ENCODE data around the gene B2M.
"Not testable (repeated sequence)": the region's sequence is repeated elsewhere in the genome, so short reads cannot be mapped to it uniquely, and the experiment has no call there.

Gene B2M

GRCh38 chr15:44711096-44711742 is at the start of gene B2M, which contains the start of gene PATL2:
TSS of gene B2M (plus strand) at chr15:44711517. CDS start at chr15:44711547, 30 bp downstream.
TSS of gene PATL2 (minus strand) at chr15:44711323. CDS start at chr15:44676490, 34,833 bp downstream.
- DNase-seq (ENCODE audit: low spot score), result peak; percentile 91

- no peak for DNase-seq (ENCODE audit: low spot score)
Measured at GRCh38 chr15:44661576-44661975, 49.7 kb upstream of the B2M start.

- peak; percentile 64 for DNase-seq (ENCODE audit: low spot score)
Measured at GRCh38 chr15:44662478-44663409, 48.6 kb upstream of the B2M start.

GRCh38 chr15:44663410-44664308 is 47.7 kb upstream of the B2M start, which contains the start of gene SPG11:
TSS of gene SPG11 (minus strand) at chr15:44663662. CDS start at chr15:44663647, 15 bp downstream.
- DNase-seq (ENCODE audit: low spot score), result peak; percentile 92

GRCh38 chr15:44666210-44667038 is 44.9 kb upstream of the B2M start:
- DNase-seq (ENCODE audit: low spot score), result no peak

- no peak for DNase-seq (ENCODE audit: low spot score)
Measured at GRCh38 chr15:44667039-44667360, 44.3 kb upstream of the B2M start.

- no peak for DNase-seq (ENCODE audit: low spot score)
Measured at GRCh38 chr15:44668921-44669320, 42.4 kb upstream of the B2M start.

GRCh38 chr15:44670087-44670950 is 41.0 kb upstream of the B2M start:
- DNase-seq (ENCODE audit: low spot score), result no peak

- DNase-seq (ENCODE audit: low spot score), result no peak
Measured at GRCh38 chr15:44673639-44674038, 37.7 kb upstream of the B2M start.

GRCh38 chr15:44675911-44676310 is 35.4 kb upstream of the B2M start:
- DNase-seq (ENCODE audit: low spot score), result no peak

- no peak for DNase-seq (ENCODE audit: low spot score)
Measured at GRCh38 chr15:44676676-44677075, 34.6 kb upstream of the B2M start.

GRCh38 chr15:44682211-44682610 is 29.1 kb upstream of the B2M start:
- DNase-seq (ENCODE audit: low spot score), result no peak

- peak; percentile 60 for DNase-seq (ENCODE audit: low spot score)
Measured at GRCh38 chr15:44682809-44683682, 28.3 kb upstream of the B2M start.

- DNase-seq (ENCODE audit: low spot score), result not testable (repeated sequence)
Measured at GRCh38 chr15:44689318-44689717, 22.0 kb upstream of the B2M start.

- DNase-seq (ENCODE audit: low spot score), result not testable (repeated sequence)
Measured at GRCh38 chr15:44690245-44690644, 21.1 kb upstream of the B2M start.

- DNase-seq (ENCODE audit: low spot score), result no peak
Measured at GRCh38 chr15:44692659-44693058, 18.7 kb upstream of the B2M start.

GRCh38 chr15:44694416-44694815 is 16.9 kb upstream of the B2M start:
- DNase-seq (ENCODE audit: low spot score), result no peak

GRCh38 chr15:44695294-44695693 is 16.0 kb upstream of the B2M start:
- no peak for DNase-seq (ENCODE audit: low spot score)

- DNase-seq (ENCODE audit: low spot score), result no peak
Measured at GRCh38 chr15:44697014-44697413, 14.3 kb upstream of the B2M start.
